CD4-positive, alpha-beta T cell treated with Interleukin-17A for 1 hour (primary cell): Measurements from ENCODE around the gene IGDCC3.
A peak's percentile ranks its signal among the peaks of the same experiment; 100 is the strongest.

Source experiments
- DNase-seq: peaks from one replicate; pipeline ENCODE4 v3.0.0-alpha.2; 2020

IGDCC3 gene

GRCh38 chr15:65386376-65386775, 8.6 kb upstream of the IGDCC3 start:
- DNase-seq: no peak

- DNase-seq: no peak
These were observed 8.1 kb upstream of the IGDCC3 start for GRCh38 chr15:65385870-65386258.

- DNase-seq: peak; percentile 87
These were observed 7.4 kb upstream of the IGDCC3 start for GRCh38 chr15:65384895-65385869.

- DNase-seq: no peak
These were observed 6.7 kb upstream of the IGDCC3 start for GRCh38 chr15:65384505-65384894.

GRCh38 chr15:65383991-65384390, 6.2 kb upstream of the IGDCC3 start:
- DNase-seq: no peak

- DNase-seq: no peak
These were observed 5.7 kb upstream of the IGDCC3 start for GRCh38 chr15:65383456-65383855.

GRCh38 chr15:65382921-65383320, 5.1 kb upstream of the IGDCC3 start:
- DNase-seq: no peak

- no peak for DNase-seq
These were observed 4.3 kb upstream of the IGDCC3 start for GRCh38 chr15:65382146-65382491.

GRCh38 chr15:65381445-65382145, 3.8 kb upstream of the IGDCC3 start:
- DNase-seq: no peak

- DNase-seq: no peak
These were observed 2.2 kb upstream of the IGDCC3 start for GRCh38 chr15:65379986-65380385.

GRCh38 chr15:65377105-65377975, 462 bp downstream of the IGDCC3 start:
- no peak for DNase-seq

GRCh38 chr15:65376767-65377104, 1.1 kb downstream of the IGDCC3 start:
- no peak for DNase-seq

GRCh38 chr15:65375871-65376607, 1.8 kb downstream of the IGDCC3 start:
- no peak for DNase-seq

GRCh38 chr15:65374821-65375401, 2.9 kb downstream of the IGDCC3 start:
- no peak for DNase-seq

- DNase-seq: no peak
These were observed 3.5 kb downstream of the IGDCC3 start for GRCh38 chr15:65374334-65374733.

GRCh38 chr15:65373163-65373651, 4.6 kb downstream of the IGDCC3 start:
- no peak for DNase-seq

GRCh38 chr15:65372787-65373067, 5.1 kb downstream of the IGDCC3 start:
- DNase-seq: no peak

GRCh38 chr15:65371976-65372786, 5.6 kb downstream of the IGDCC3 start:
- DNase-seq: no peak

- DNase-seq: no peak
These were observed 6.9 kb downstream of the IGDCC3 start for GRCh38 chr15:65370885-65371284.

- no peak for DNase-seq
These were observed 8.2 kb downstream of the IGDCC3 start for GRCh38 chr15:65369651-65370050.

- DNase-seq: no peak
These were observed 8.6 kb downstream of the IGDCC3 start for GRCh38 chr15:65369212-65369547.
